ENCODE data around the gene OMP.

Gene OMP

GRCh38 chr11:77074626-77075221 is 27.9 kb upstream of the OMP start:
- H3K27me3 ChIP-seq = peaks cover 9% of the 10 kb centered on the region
- TF ChIP-seq CTCF (IDR thresholded peaks at IDR 0.05) = no peak
- no peaks in the 10 kb centered on the region for H3K4me1 ChIP-seq (ENCODE audit: control insufficient read depth in 1 of 2, insufficient read depth in 1 of 2, low read depth in 1 of 2, low read length in 1 of 2)
- no peak overlapping the region for H3K27ac ChIP-seq
- H3K4me3 ChIP-seq (ENCODE audit: low read depth in 1 of 2, low read length in 1 of 2) = no peak overlapping the region
- no peaks in the 10 kb centered on the region for H3K9me3 ChIP-seq
- no peaks in the 10 kb centered on the region for H3K36me3 ChIP-seq

- Histone ChIP-seq H3K9me3 (no peaks in the 10 kb centered on the region), H3K27me3 (peaks cover 2% of the 10 kb centered on the region), H3K27ac (no peak overlapping the region), H3K4me1 (ENCODE audit: control insufficient read depth in 1 of 2, insufficient read depth in 1 of 2, low read depth in 1 of 2, low read length in 1 of 2) (no peaks in the 10 kb centered on the region), H3K36me3 (no peaks in the 10 kb centered on the region), H3K4me3 (ENCODE audit: low read depth in 1 of 2, low read length in 1 of 2) (no peak overlapping the region)
- no peak for TF ChIP-seq CTCF (IDR thresholded peaks at IDR 0.05)
Observed at GRCh38 chr11:77075425-77075905, 27.2 kb upstream of the OMP start.

GRCh38 chr11:77079666-77080065 is 23.0 kb upstream of the OMP start:
- H3K4me1 ChIP-seq (ENCODE audit: control insufficient read depth in 1 of 2, insufficient read depth in 1 of 2, low read depth in 1 of 2, low read length in 1 of 2) = no peaks in the 10 kb centered on the region
- TF ChIP-seq CTCF (IDR thresholded peaks at IDR 0.05) = no peak
- H3K36me3 ChIP-seq = no peaks in the 10 kb centered on the region
- H3K4me3 ChIP-seq (ENCODE audit: low read depth in 1 of 2, low read length in 1 of 2) = no peak overlapping the region
- H3K27ac ChIP-seq = no peak overlapping the region
- no peaks in the 10 kb centered on the region for H3K9me3 ChIP-seq
- no peaks in the 10 kb centered on the region for H3K27me3 ChIP-seq

- Histone ChIP-seq H3K4me3 (ENCODE audit: low read depth in 1 of 2, low read length in 1 of 2) (no peak overlapping the region), H3K4me1 (ENCODE audit: control insufficient read depth in 1 of 2, insufficient read depth in 1 of 2, low read depth in 1 of 2, low read length in 1 of 2) (no peaks in the 10 kb centered on the region), H3K36me3 (no peaks in the 10 kb centered on the region), H3K9me3 (no peaks in the 10 kb centered on the region), H3K27ac (no peak overlapping the region), H3K27me3 (no peaks in the 10 kb centered on the region)
- TF ChIP-seq CTCF (IDR thresholded peaks at IDR 0.05) = no peak
Observed at GRCh38 chr11:77080643-77081210, 21.9 kb upstream of the OMP start.

- Histone ChIP-seq H3K4me3 (ENCODE audit: low read depth in 1 of 2, low read length in 1 of 2) (no peak overlapping the region), H3K27me3 (no peaks in the 10 kb centered on the region), H3K9me3 (no peaks in the 10 kb centered on the region), H3K27ac (no peak overlapping the region), H3K4me1 (ENCODE audit: control insufficient read depth in 1 of 2, insufficient read depth in 1 of 2, low read depth in 1 of 2, low read length in 1 of 2) (no peaks in the 10 kb centered on the region), H3K36me3 (no peaks in the 10 kb centered on the region)
- no peak for TF ChIP-seq CTCF (IDR thresholded peaks at IDR 0.05)
Observed at GRCh38 chr11:77081381-77081851, 21.2 kb upstream of the OMP start.

All from neutrophil (primary cell).